OCI-LY1 (cell line): ENCODE results near the gene AEN.

Experiments
- H2AFZ ChIP-seq: fragments of 200-600 bp; sonication (generic), shearing (Covaris generic); 2 replicates; pipeline ENCODE4 v1.6.0; 2014; ENCODE audit warnings: antibody characterized with exemption, mild to moderate bottlenecking, low read length
- H3F3A ChIP-seq: fragments of 200-600 bp; sonication (generic), shearing (Covaris generic); 2 replicates; pipeline ENCODE4 v1.6.0; 2014; ENCODE audit warnings: mild to moderate bottlenecking, antibody characterized with exemption, low read length, moderate library complexity; ENCODE audit not compliant: insufficient read depth
- H3K27ac ChIP-seq: fragments of 200-600 bp; sonication (generic); 2 replicates; pipeline ENCODE4 v1.5.1; 2014; ENCODE audit warnings: low read length, mixed run types, mild to moderate bottlenecking, low read depth; ENCODE audit not compliant: poor library complexity, severe bottlenecking
- H3K27me3 ChIP-seq: fragments of 200-600 bp; sonication (generic); 2 replicates; pipeline ENCODE4 v1.6.0; 2014; ENCODE audit warnings: antibody characterized with exemption, mild to moderate bottlenecking, low read length, moderate library complexity; ENCODE audit not compliant: insufficient read depth
- H3K36me3 ChIP-seq: fragments of 200-600 bp; sonication (generic); 2 replicates; pipeline ENCODE4 v1.6.1; 2014; ENCODE audit warnings: mild to moderate bottlenecking, antibody characterized with exemption, low read length, moderate library complexity, mixed read lengths; ENCODE audit not compliant: insufficient read depth
- H3K4me1 ChIP-seq: fragments of 200-600 bp; sonication (generic); 2 replicates; pipeline ENCODE4 v1.5.1; 2014; ENCODE audit warnings: mild to moderate bottlenecking, low read length, moderate library complexity; ENCODE audit not compliant: insufficient read depth, severe bottlenecking
- H3K4me2 ChIP-seq: fragments of 200-600 bp; sonication (generic), shearing (Covaris generic); 2 replicates; pipeline ENCODE4 v1.6.1; 2014; ENCODE audit warnings: low read length
- H3K4me3 ChIP-seq: fragments of 200-600 bp; sonication (generic); 2 replicates; pipeline ENCODE4 v1.5.1; 2014; ENCODE audit warnings: low read length, low read depth, mild to moderate bottlenecking, mixed read lengths; ENCODE audit not compliant: poor library complexity, severe bottlenecking
- H3K79me2 ChIP-seq: fragments of 200-600 bp; shearing (Covaris generic); 2 replicates; pipeline ENCODE4 v1.6.1; 2016; ENCODE audit warnings: mixed run types, low read length, mixed read lengths; ENCODE audit not compliant: insufficient read depth
- H3K9ac ChIP-seq: fragments of 200-600 bp; sonication (generic), shearing (Covaris generic); 2 replicates; pipeline ENCODE4 v1.6.1; 2014; ENCODE audit warnings: mild to moderate bottlenecking, low read length, mixed read lengths
- H3K9me2 ChIP-seq: fragments of 200-600 bp; sonication (generic), shearing (Covaris generic); 2 replicates; pipeline ENCODE4 v1.6.1; 2014; ENCODE audit warnings: low read depth, mild to moderate bottlenecking, low read length, mixed read lengths
- H3K9me3 ChIP-seq: fragments of 200-600 bp; shearing (Covaris generic); 2 replicates; pipeline ENCODE4 v1.6.1; 2014; ENCODE audit warnings: low read length, mixed read lengths
- H4K20me1 ChIP-seq: fragments of 200-600 bp; sonication (generic), shearing (Covaris generic); 2 replicates; pipeline ENCODE4 v1.6.0; 2016; ENCODE audit warnings: mild to moderate bottlenecking, low read length; ENCODE audit not compliant: insufficient read depth
- EZH2 ChIP-seq: fragments of 200-600 bp; sonication (generic), shearing (Covaris generic); IDR thresholded peaks from 2 replicates; pipeline ENCODE4 v1.8.0; 2017; ENCODE audit warnings: borderline replicate concordance, mixed run types, mild to moderate bottlenecking, antibody characterized with exemption, low read length, moderate library complexity, mixed read lengths
- TF ChIP-seq, protein P1 (sequence below): fragments of 200-600 bp; sonication (generic), shearing (Covaris generic); IDR thresholded peaks from 2 replicates; pipeline ENCODE4 v1.5.1; 2017; ENCODE audit warnings: mild to moderate bottlenecking, antibody characterized with exemption, low read length, moderate library complexity, mixed read lengths

AEN gene

GRCh38 chr15:88628018-88628654 is 7.0 kb downstream of the AEN start:
- H3K27me3 ChIP-seq, result no peaks in the 10 kb centered on the region
- no peaks in the 10 kb centered on the region for H3K9me3 ChIP-seq
- no peaks in the 10 kb centered on the region for H4K20me1 ChIP-seq
- no peak overlapping the region for H3K4me3 ChIP-seq
- peaks cover 25% of the 10 kb centered on the region for H3K79me2 ChIP-seq
- TF ChIP-seq, protein P1, sequence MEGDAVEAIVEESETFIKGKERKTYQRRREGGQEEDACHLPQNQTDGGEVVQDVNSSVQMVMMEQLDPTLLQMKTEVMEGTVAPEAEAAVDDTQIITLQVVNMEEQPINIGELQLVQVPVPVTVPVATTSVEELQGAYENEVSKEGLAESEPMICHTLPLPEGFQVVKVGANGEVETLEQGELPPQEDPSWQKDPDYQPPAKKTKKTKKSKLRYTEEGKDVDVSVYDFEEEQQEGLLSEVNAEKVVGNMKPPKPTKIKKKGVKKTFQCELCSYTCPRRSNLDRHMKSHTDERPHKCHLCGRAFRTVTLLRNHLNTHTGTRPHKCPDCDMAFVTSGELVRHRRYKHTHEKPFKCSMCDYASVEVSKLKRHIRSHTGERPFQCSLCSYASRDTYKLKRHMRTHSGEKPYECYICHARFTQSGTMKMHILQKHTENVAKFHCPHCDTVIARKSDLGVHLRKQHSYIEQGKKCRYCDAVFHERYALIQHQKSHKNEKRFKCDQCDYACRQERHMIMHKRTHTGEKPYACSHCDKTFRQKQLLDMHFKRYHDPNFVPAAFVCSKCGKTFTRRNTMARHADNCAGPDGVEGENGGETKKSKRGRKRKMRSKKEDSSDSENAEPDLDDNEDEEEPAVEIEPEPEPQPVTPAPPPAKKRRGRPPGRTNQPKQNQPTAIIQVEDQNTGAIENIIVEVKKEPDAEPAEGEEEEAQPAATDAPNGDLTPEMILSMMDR, result no peak
- TF ChIP-seq EZH2, result no peak
- no peak overlapping the region for H2AFZ ChIP-seq
- no peaks in the 10 kb centered on the region for H3K9me2 ChIP-seq
- peaks cover 81% of the 10 kb centered on the region for H3K36me3 ChIP-seq
- H3K27ac ChIP-seq, result no peak overlapping the region
- H3K4me2 ChIP-seq, result no peak overlapping the region
- no peak overlapping the region for H3K9ac ChIP-seq
- H3K4me1 ChIP-seq, result peaks cover 41% of the 10 kb centered on the region
- no peaks in the 10 kb centered on the region for H3F3A ChIP-seq

- no peak overlapping the region for H3K27ac ChIP-seq
- no peaks in the 10 kb centered on the region for H4K20me1 ChIP-seq
- H3K36me3 ChIP-seq, result peaks cover 83% of the 10 kb centered on the region
- H3F3A ChIP-seq, result no peaks in the 10 kb centered on the region
- H3K27me3 ChIP-seq, result no peaks in the 10 kb centered on the region
- H3K4me3 ChIP-seq, result no peak overlapping the region
- H2AFZ ChIP-seq, result no peak overlapping the region
- peaks cover 31% of the 10 kb centered on the region for H3K4me1 ChIP-seq
- H3K9me2 ChIP-seq, result no peaks in the 10 kb centered on the region
- no peak overlapping the region for H3K4me2 ChIP-seq
- H3K9me3 ChIP-seq, result no peaks in the 10 kb centered on the region
- TF ChIP-seq, protein P1, result no peak
- no peak for TF ChIP-seq EZH2
- peaks cover 16% of the 10 kb centered on the region for H3K79me2 ChIP-seq
- H3K9ac ChIP-seq, result no peak overlapping the region
Measured at GRCh38 chr15:88629071-88629470, 7.9 kb downstream of the AEN start.

- Histone ChIP-seq H2AFZ (no peak overlapping the region), H3K4me2 (no peak overlapping the region), H3K79me2 (peaks cover 6% of the 10 kb centered on the region), H3K4me3 (no peak overlapping the region), H4K20me1 (no peaks in the 10 kb centered on the region), H3F3A (no peaks in the 10 kb centered on the region), H3K9me3 (no peaks in the 10 kb centered on the region), H3K9me2 (no peaks in the 10 kb centered on the region), H3K9ac (no peak overlapping the region), H3K36me3 (peaks cover 84% of the 10 kb centered on the region), H3K27ac (no peak overlapping the region), H3K4me1 (peaks cover 32% of the 10 kb centered on the region), H3K27me3 (no peaks in the 10 kb centered on the region)
- TF ChIP-seq, protein P1, result no peak
- no peak for TF ChIP-seq EZH2
Measured at GRCh38 chr15:88630141-88630721, 9.1 kb downstream of the AEN start.
